GM21786 (cell line): ENCODE measurements around the gene ITFG1.
"Not testable (repeated sequence)": the region's sequence is repeated elsewhere in the genome, so short reads cannot be mapped to it uniquely, and the experiment has no call there.

Experiments
- ATAC-seq: cut with Tn5 transposase; IDR thresholded peaks from one replicate; pipeline ENCODE4 v1.9.1; 2021; ENCODE audit not compliant: unreplicated experiment

Gene ITFG1

GRCh38 chr16:47175152-47175551 is 285.7 kb downstream of the ITFG1 start:
- ATAC-seq, result no peak

- ATAC-seq, result no peak
Observed at GRCh38 chr16:47162670-47163420, 298.0 kb downstream of the ITFG1 start.

GRCh38 chr16:47161464-47161863 is 299.4 kb downstream of the ITFG1 start:
- no peak for ATAC-seq

- no peak for ATAC-seq
Observed at GRCh38 chr16:47160422-47160821, 300.4 kb downstream of the ITFG1 start.

GRCh38 chr16:47158992-47159391 is 301.9 kb downstream of the ITFG1 start:
- no peak for ATAC-seq

GRCh38 chr16:47156680-47157215 is 304.1 kb downstream of the ITFG1 start:
- ATAC-seq, result no peak

GRCh38 chr16:47152501-47152900 is 308.4 kb downstream of the ITFG1 start:
- ATAC-seq, result not testable (repeated sequence)

GRCh38 chr16:47150067-47150466 is 310.8 kb downstream of the ITFG1 start:
- ATAC-seq, result no peak

GRCh38 chr16:47144559-47144877 is 316.3 kb downstream of the ITFG1 start:
- ATAC-seq, result no peak

GRCh38 chr16:47143677-47144558 is 316.9 kb downstream of the ITFG1 start, which contains the start of gene NETO2:
Gene NETO2, minus strand, starts transcription at chr16:47143945. Its CDS starts 333 bp downstream, at chr16:47143612.
- peak; percentile 46 for ATAC-seq

GRCh38 chr16:47142821-47143676 is 317.8 kb downstream of the ITFG1 start:
- ATAC-seq, result peak; percentile 54

GRCh38 chr16:47142486-47142820 is 318.4 kb downstream of the ITFG1 start:
- no peak for ATAC-seq

- peak; percentile 57 for ATAC-seq
Observed at GRCh38 chr16:47141773-47142485, 318.9 kb downstream of the ITFG1 start.

GRCh38 chr16:47140686-47141085 is 320.2 kb downstream of the ITFG1 start:
- ATAC-seq, result no peak

GRCh38 chr16:47139561-47140185 is 321.2 kb downstream of the ITFG1 start:
- no peak for ATAC-seq

GRCh38 chr16:47137925-47138324 is 322.9 kb downstream of the ITFG1 start:
- not testable (repeated sequence) for ATAC-seq

GRCh38 chr16:47136099-47136842 is 324.6 kb downstream of the ITFG1 start:
- no peak for ATAC-seq

- ATAC-seq, result no peak
Observed at GRCh38 chr16:47134550-47134949, 326.3 kb downstream of the ITFG1 start.

GRCh38 chr16:47132308-47132707 is 328.6 kb downstream of the ITFG1 start:
- ATAC-seq, result no peak
